B cell (primary cell): Measurements from ENCODE around the gene SFTPB. TPM values are rescaled to one million over a fixed set of nuclear protein-coding genes. Genes with fewer than 3 reads are reported as not detected.

ENCODE experiments used
- ATAC-seq: fragments of 200-7000 bp; cut with Tn5 transposase; one replicate; pipeline ENCODE4 v1.10.0; 2021; ENCODE audit warnings: low read depth, mild to moderate bottlenecking, moderate number of reproducible peaks, moderate library complexity
- CTCF ChIA-PET: fragments of 350-600 bp; sonication (Branson Sonifier 250); formaldehyde crosslinking; loops from one replicate; lab custom pipeline; 2021; ENCODE audit warnings: antibody characterized with exemption, inconsistent platforms; lab: Charles Lee
- POLR2A ChIA-PET: fragments of 350-600 bp; sonication (Branson Sonifier 250); formaldehyde crosslinking; loops from one replicate; lab custom pipeline; 2021; ENCODE audit warnings: antibody characterized with exemption; lab: Charles Lee
- DNase-seq: peaks from one replicate; pipeline ENCODE4 v3.0.0; 2013
- H2AFZ ChIP-seq: 2 replicates; pipeline ENCODE4 v1.6.1; 2012; ENCODE audit warnings: mild to moderate bottlenecking, low read depth, low read length; ENCODE audit not compliant: insufficient read depth, poor library complexity, severe bottlenecking
- H3K27ac ChIP-seq, 2 donors: 1 replicate in 1 of 2; 2 replicates in 1 of 2; pipeline ENCODE4 v1.5.1; 2012 to 2013; ENCODE audit warnings: low read length in 2 of 2, mild to moderate bottlenecking in 2 of 2, moderate library complexity in 1 of 2
- H3K27me3 ChIP-seq, 4 experiments: fragments of 200-600 bp in 1 of 4; sonication (generic) in 1 of 4; replicated peaks in 1 of 4; 1 replicate in 2 of 4; 2 replicates in 2 of 4; pipeline versions ENCODE4 v1.6.1 to v1.7.0; 2013 to 2016; ENCODE audit warnings: low read length in 3 of 4, mild to moderate bottlenecking in 2 of 4, mixed read lengths in 1 of 4, moderate library complexity in 1 of 4; ENCODE audit not compliant: insufficient read depth in 4 of 4, control insufficient read depth in 3 of 4; ENCODE audit errors: control extremely low read depth in 1 of 4
- H3K36me3 ChIP-seq, 2 experiments: replicated peaks in 1 of 2; 1 replicate in 1 of 2; 2 replicates in 1 of 2; pipeline versions ENCODE4 v1.6.1 to v1.7.1; 2013; ENCODE audit warnings: low read length in 1 of 2; ENCODE audit not compliant: insufficient read depth in 2 of 2, control insufficient read depth in 1 of 2; ENCODE audit errors: control extremely low read depth in 1 of 2, extremely low read depth in 1 of 2
- H3K4me1 ChIP-seq, 2 donors: fragments of 200-600 bp in 1 of 2; sonication (generic) in 1 of 2; 1 replicate in 1 of 2; 2 replicates in 1 of 2; pipeline versions ENCODE4 v1.5.1 to v1.6.1; 2013 to 2017; ENCODE audit warnings: low read length in 2 of 2; ENCODE audit not compliant: control insufficient read depth in 2 of 2, insufficient read depth in 2 of 2
- H3K4me2 ChIP-seq: replicated peaks from 2 replicates; pipeline ENCODE3; 2012; ENCODE audit warnings: mild to moderate bottlenecking, low read depth, low read length; ENCODE audit not compliant: poor library complexity, severe bottlenecking
- H3K4me3 ChIP-seq, 5 experiments: fragments of 200-600 bp in 1 of 5; sonication (generic) in 1 of 5; 1 replicate in 3 of 5; 2 replicates in 2 of 5; pipeline versions ENCODE4 v1.5.1 to v1.7.0; 2011 to 2016; ENCODE audit warnings: low read length in 4 of 5, mild to moderate bottlenecking in 4 of 5, low read depth in 2 of 5, control low read depth in 1 of 5, moderate library complexity in 1 of 5; ENCODE audit not compliant: insufficient read depth in 1 of 5; ENCODE audit errors: control extremely low read depth in 1 of 5, extremely low read depth in 1 of 5
- H3K79me2 ChIP-seq: fragments of 200-600 bp; sonication (generic); one replicate; pipeline ENCODE4 v1.6.0; 2016; ENCODE audit warnings: low read length; ENCODE audit not compliant: control insufficient read depth, insufficient read depth
- H3K9ac ChIP-seq: fragments of 200-600 bp; sonication (generic); 2 replicates; pipeline ENCODE4 v1.6.1; 2017; ENCODE audit warnings: mild to moderate bottlenecking, low read length, moderate library complexity
- H3K9me3 ChIP-seq, 3 donors: one replicate each; pipeline versions ENCODE4 v1.6.1 to v1.7.1; 2013; ENCODE audit warnings: low read length in 2 of 3; ENCODE audit not compliant: control insufficient read depth in 2 of 3, insufficient read depth in 1 of 3; ENCODE audit errors: control extremely low read depth in 1 of 3
- H4K20me1 ChIP-seq: 2 replicates; pipeline ENCODE4 v1.6.0; 2012; ENCODE audit warnings: mild to moderate bottlenecking, low read length; ENCODE audit not compliant: insufficient read depth, control insufficient read depth, poor library complexity, severe bottlenecking
- H3K27ac Mint-ChIP-seq: one replicate; pipeline ENCODE4 v1.8.0; 2021; ENCODE audit warnings: mixed read lengths
- H3K27me3 Mint-ChIP-seq: one replicate; pipeline ENCODE4 v1.8.0; 2021; ENCODE audit warnings: mixed read lengths
- H3K4me1 Mint-ChIP-seq: one replicate; pipeline ENCODE4 v1.8.0; 2021; ENCODE audit warnings: mixed read lengths
- H3K4me3 Mint-ChIP-seq: one replicate; pipeline ENCODE4 v1.8.0; 2021; ENCODE audit warnings: mixed read lengths
- H3K9me3 Mint-ChIP-seq: one replicate; pipeline ENCODE4 v1.8.0; 2022; ENCODE audit warnings: mixed read lengths; ENCODE audit not compliant: insufficient read depth
- CTCF ChIP-seq: fragments of 200-600 bp; IDR thresholded peaks from one replicate; pipeline ENCODE4 v1.8.0; 2022; ENCODE audit warnings: antibody characterized with exemption, mild to moderate bottlenecking
- EZH2 ChIP-seq: IDR thresholded peaks from 2 replicates; pipeline ENCODE4 v1.6.1; 2012; ENCODE audit warnings: borderline replicate concordance, low read depth, mild to moderate bottlenecking, moderate library complexity, low read length; ENCODE audit not compliant: insufficient read depth, poor library complexity, severe bottlenecking
- WGBS: methylation state at CpG from one replicate; pipeline ENCODE4 v1.1.5; 2013; ENCODE audit warnings: missing lambda C conversion rate; ENCODE audit not compliant: insufficient coverage; 5-methylcytosine and 5-hydroxymethylcytosine counted together
- intact Hi-C: fragments of 100-400 bp; cut with micrococcal nuclease; formaldehyde crosslinking; loops from one replicate; pipeline ENCODE4 v1.10.0; 2022
- polyA plus RNA-seq: library from polyadenylated mRNA; depleted of rRNA; stranded (reverse); fragments of >200 nt; gene quantifications from 2 replicates; pipeline ENCODE4 v1.2.3, GENCODE V29; 2012
- total RNA-seq, 2 donors: library from RNA; stranded (reverse); fragments of 120-200 nt in 1 of 2; gene quantifications; 1 replicate in 1 of 2; 2 replicates in 1 of 2; pipeline versions ENCODE4 v1.2.3 to v1.2.4, GENCODE V29; 2013 to 2022

SFTPB gene
- total and polyA plus RNA-seq, 2 donors (not counting 1 experiment from before 2014, with no cell fraction given): not detected

GRCh38 chr2:85704038-85704437 is 36.0 kb upstream of the SFTPB start:
- H3K27ac ChIP-seq: peak overlapping the region; percentile 71 to 75
- H3K4me3 ChIP-seq: no peak overlapping the region
- H3K79me2 ChIP-seq: no peaks in the 10 kb centered on the region
- no peaks in the 10 kb centered on the region for H3K27me3 ChIP-seq
- H4K20me1 ChIP-seq: no peaks in the 10 kb centered on the region
- CTCF ChIA-PET: interaction anchor here (0.8 to 8.8 kb wide), 5 partner anchors 13 to 68 kb away, joined by 3 to 134 read pairs (median 4); no protein-coding TSS in a partner anchor
- no peak for DNase-seq
- Mint-ChIP-seq H3K9me3 (no peaks in the 10 kb centered on the region), H3K27ac (no peak overlapping the region), H3K4me1 (peaks cover 39% of the 10 kb centered on the region), H3K4me3 (no peak overlapping the region), H3K27me3 (no peaks in the 10 kb centered on the region)
- no peaks in the 10 kb centered on the region for H3K9me3 ChIP-seq
- H3K4me1 ChIP-seq: peaks cover 39 to 44% of the 10 kb centered on the region in 2 donors
- H3K4me2 ChIP-seq: peak overlapping the region; percentile 66
- TF ChIP-seq CTCF (no peak), EZH2 (no peak)
- H3K36me3 ChIP-seq: no peaks in the 10 kb centered on the region
- no peak overlapping the region for H2AFZ ChIP-seq
- intact Hi-C loops: loop anchor here (10.0 kb wide), 1 partner anchor 169 kb away; the partner anchor contains the start of gene MAT2A
- H3K9ac ChIP-seq: no peak overlapping the region
- POLR2A ChIA-PET: interaction anchor here (0.7 to 1.2 kb wide), 2 partner anchors 40 to 377 kb away, joined by 3 read pairs; no protein-coding TSS in a partner anchor
- 80% methylated on average over 1 of the region's 3 CpGs for WGBS
- ATAC-seq: no peak

GRCh38 chr2:85703329-85703728 is 35.3 kb upstream of the SFTPB start:
- H3K36me3 ChIP-seq: no peaks in the 10 kb centered on the region
- no peak overlapping the region for H3K4me3 Mint-ChIP-seq

More at GRCh38 chr2:85703329-85703728, 35.3 kb upstream of the SFTPB start:
- no peak overlapping the region for H3K27ac ChIP-seq
- Mint-ChIP-seq H3K27me3 (no peaks in the 10 kb centered on the region), H3K27ac (no peak overlapping the region), H3K9me3 (no peaks in the 10 kb centered on the region), H3K4me1 (peaks cover 43% of the 10 kb centered on the region)
- H2AFZ ChIP-seq: no peak overlapping the region
- ChIA-PET POLR2A (no interaction called here), CTCF (interaction anchor here (0.9 to 8.8 kb wide), 4 partner anchors 14 to 67 kb away, joined by 3 to 134 read pairs (median 40); no protein-coding TSS in a partner anchor)
- H3K27me3 ChIP-seq: no peaks in the 10 kb centered on the region
- TF ChIP-seq EZH2 (no peak), CTCF (no peak)
- H3K4me1 ChIP-seq: peaks cover 39 to 44% of the 10 kb centered on the region in 2 donors
- ATAC-seq (no peak), DNase-seq (no peak)
- no peak overlapping the region for H3K4me3 ChIP-seq
- H4K20me1 ChIP-seq: no peaks in the 10 kb centered on the region
- intact Hi-C loops: loop anchor here (10.0 kb wide), 1 partner anchor 169 kb away; the partner anchor contains the start of gene MAT2A
- H3K9me3 ChIP-seq: no peaks in the 10 kb centered on the region
- no peak overlapping the region for H3K9ac ChIP-seq
- no peaks in the 10 kb centered on the region for H3K79me2 ChIP-seq
- no peak overlapping the region for H3K4me2 ChIP-seq
